Panc1 (cell line): ENCODE data around the gene GLIS1. TPM values are rescaled to one million over a fixed set of nuclear protein-coding genes. Genes with fewer than 3 reads are reported as not detected.

Source experiments
- ATAC-seq: fragments of 200-7000 bp; cut with Tn5 transposase; 2 replicates; pipeline ENCODE4 v1.9.1; 2020; ENCODE audit warnings: mild to moderate bottlenecking, moderate library complexity
- BruUV-seq: library from RNA; stranded (reverse); fragments of 400-500 nt; replicated peaks from 2 replicates; lab custom pipeline; 2021; lab: Mats Ljungman, UMichigan
- CTCF ChIA-PET: fragments of 300-600 bp; sonication (Branson Sonifier 250); formaldehyde crosslinking; loops from one replicate; lab custom pipeline; 2022; ENCODE audit warnings: antibody characterized with exemption; lab: Charles Lee
- POLR2A ChIA-PET: fragments of 300-600 bp; sonication (Branson Sonifier 250); formaldehyde crosslinking; loops from one replicate; lab custom pipeline; 2022; ENCODE audit warnings: antibody characterized with exemption; lab: Charles Lee
- DNase-seq: peaks from one replicate; pipeline ENCODE4 v3.0.0-alpha.2; 2010; ENCODE audit warnings: low read depth, low spot score
- H3K27ac ChIP-seq: 2 replicates; pipeline ENCODE4 v1.5.1; 2011; ENCODE audit warnings: mild to moderate bottlenecking, low read length, inconsistent platforms
- H3K27me3 ChIP-seq: fragments of 200-500 bp; sonication (Bioruptor generic); 2 replicates; pipeline ENCODE4 v1.6.0; 2014; ENCODE audit warnings: low read length, inconsistent platforms; ENCODE audit not compliant: control insufficient read depth, insufficient read depth
- H3K36me3 ChIP-seq: fragments of 200-500 bp; sonication (Bioruptor generic); 2 replicates; pipeline ENCODE4 v1.5.1; 2014; ENCODE audit warnings: inconsistent platforms, mild to moderate bottlenecking, low read length, moderate library complexity; ENCODE audit not compliant: control insufficient read depth, insufficient read depth
- H3K4me1 ChIP-seq: 2 replicates; pipeline ENCODE4 v1.5.1; 2011; ENCODE audit warnings: inconsistent platforms, mild to moderate bottlenecking, low read length, moderate library complexity; ENCODE audit not compliant: control insufficient read depth, insufficient read depth
- H3K4me3 ChIP-seq, 2 experiments: 2 replicates each; pipeline ENCODE4 v1.5.1; 2011 to 2012; ENCODE audit warnings: low read depth in 2 of 2, low read length in 2 of 2, mild to moderate bottlenecking in 2 of 2, inconsistent platforms in 1 of 2, moderate library complexity in 1 of 2
- H3K9me3 ChIP-seq: fragments of 200-500 bp; sonication (Bioruptor generic); 2 replicates; pipeline ENCODE4 v1.5.1; 2014; ENCODE audit warnings: low read depth, mild to moderate bottlenecking, inconsistent platforms, low read length, moderate library complexity; ENCODE audit not compliant: control insufficient read depth, insufficient read depth
- POLR2AphosphoS5 ChIP-seq: IDR thresholded peaks from 2 replicates; pipeline ENCODE4 v1.6.1; 2012; ENCODE audit warnings: mild to moderate bottlenecking, low read depth, low read length, moderate library complexity
- SIN3A ChIP-seq: IDR thresholded peaks from 2 replicates; pipeline ENCODE4 v1.6.1; 2012; ENCODE audit warnings: low read depth, mild to moderate bottlenecking, low read length, moderate library complexity, borderline replicate concordance; ENCODE audit not compliant: insufficient read depth
- TCF7L2 ChIP-seq: IDR thresholded peaks from 2 replicates; pipeline ENCODE4 v1.6.1; 2011; ENCODE audit warnings: mild to moderate bottlenecking, low read depth, low read length, inconsistent platforms
- in situ Hi-C: cut with HindIII; loops from 2 replicates; pipeline ENCODE4 v1.10.0; 2016; ENCODE audit warnings: low sequenced_read_pairs, low pct_unique_long_range_greater_than_20kb
- intact Hi-C: fragments of 100-400 bp; cut with micrococcal nuclease; formaldehyde crosslinking; loops from one replicate; pipeline ENCODE4 v1.10.0; 2022; ENCODE audit not compliant: unreplicated experiment
- total RNA-seq: library from RNA; stranded (reverse); gene quantifications from one replicate; pipeline ENCODE4 v1.2.1, GENCODE V29; 2021; ENCODE audit not compliant: unreplicated experiment
- TF ChIP-seq, protein P1 (sequence below), 2 experiments: IDR thresholded peaks; 2 replicates each; pipeline ENCODE4 v1.6.1; 2011 to 2012; ENCODE audit warnings: low read depth in 2 of 2, control low read depth in 1 of 2, low read length in 1 of 2, mild to moderate bottlenecking in 1 of 2, moderate library complexity in 1 of 2; ENCODE audit not compliant: insufficient read depth in 1 of 2
- TF ChIP-seq, protein P2 (sequence below): fragments of 450-650 bp; IDR thresholded peaks from 2 replicates; pipeline ENCODE4 v1.5.1; 2017; ENCODE audit warnings: mild to moderate bottlenecking

The GLIS1 gene
- total RNA-seq, 1 experiment from 2014 or later: 0.28 TPM

GRCh38 chr1:53460666-53461322 is 278.2 kb downstream of the GLIS1 start:
- H3K36me3 ChIP-seq: no peaks in the 10 kb centered on the region
- TF ChIP-seq TCF7L2 (no peak), SIN3A (no peak), POLR2AphosphoS5 (no peak)
- TF ChIP-seq, protein P1, sequence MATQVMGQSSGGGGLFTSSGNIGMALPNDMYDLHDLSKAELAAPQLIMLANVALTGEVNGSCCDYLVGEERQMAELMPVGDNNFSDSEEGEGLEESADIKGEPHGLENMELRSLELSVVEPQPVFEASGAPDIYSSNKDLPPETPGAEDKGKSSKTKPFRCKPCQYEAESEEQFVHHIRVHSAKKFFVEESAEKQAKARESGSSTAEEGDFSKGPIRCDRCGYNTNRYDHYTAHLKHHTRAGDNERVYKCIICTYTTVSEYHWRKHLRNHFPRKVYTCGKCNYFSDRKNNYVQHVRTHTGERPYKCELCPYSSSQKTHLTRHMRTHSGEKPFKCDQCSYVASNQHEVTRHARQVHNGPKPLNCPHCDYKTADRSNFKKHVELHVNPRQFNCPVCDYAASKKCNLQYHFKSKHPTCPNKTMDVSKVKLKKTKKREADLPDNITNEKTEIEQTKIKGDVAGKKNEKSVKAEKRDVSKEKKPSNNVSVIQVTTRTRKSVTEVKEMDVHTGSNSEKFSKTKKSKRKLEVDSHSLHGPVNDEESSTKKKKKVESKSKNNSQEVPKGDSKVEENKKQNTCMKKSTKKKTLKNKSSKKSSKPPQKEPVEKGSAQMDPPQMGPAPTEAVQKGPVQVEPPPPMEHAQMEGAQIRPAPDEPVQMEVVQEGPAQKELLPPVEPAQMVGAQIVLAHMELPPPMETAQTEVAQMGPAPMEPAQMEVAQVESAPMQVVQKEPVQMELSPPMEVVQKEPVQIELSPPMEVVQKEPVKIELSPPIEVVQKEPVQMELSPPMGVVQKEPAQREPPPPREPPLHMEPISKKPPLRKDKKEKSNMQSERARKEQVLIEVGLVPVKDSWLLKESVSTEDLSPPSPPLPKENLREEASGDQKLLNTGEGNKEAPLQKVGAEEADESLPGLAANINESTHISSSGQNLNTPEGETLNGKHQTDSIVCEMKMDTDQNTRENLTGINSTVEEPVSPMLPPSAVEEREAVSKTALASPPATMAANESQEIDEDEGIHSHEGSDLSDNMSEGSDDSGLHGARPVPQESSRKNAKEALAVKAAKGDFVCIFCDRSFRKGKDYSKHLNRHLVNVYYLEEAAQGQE (IDR thresholded peaks at IDR 0.05; ENCODE audit: insufficient read depth in 1 of 2, low read depth in 2 of 2, low read length in 1 of 2): no peak
- TF ChIP-seq, protein P2, sequence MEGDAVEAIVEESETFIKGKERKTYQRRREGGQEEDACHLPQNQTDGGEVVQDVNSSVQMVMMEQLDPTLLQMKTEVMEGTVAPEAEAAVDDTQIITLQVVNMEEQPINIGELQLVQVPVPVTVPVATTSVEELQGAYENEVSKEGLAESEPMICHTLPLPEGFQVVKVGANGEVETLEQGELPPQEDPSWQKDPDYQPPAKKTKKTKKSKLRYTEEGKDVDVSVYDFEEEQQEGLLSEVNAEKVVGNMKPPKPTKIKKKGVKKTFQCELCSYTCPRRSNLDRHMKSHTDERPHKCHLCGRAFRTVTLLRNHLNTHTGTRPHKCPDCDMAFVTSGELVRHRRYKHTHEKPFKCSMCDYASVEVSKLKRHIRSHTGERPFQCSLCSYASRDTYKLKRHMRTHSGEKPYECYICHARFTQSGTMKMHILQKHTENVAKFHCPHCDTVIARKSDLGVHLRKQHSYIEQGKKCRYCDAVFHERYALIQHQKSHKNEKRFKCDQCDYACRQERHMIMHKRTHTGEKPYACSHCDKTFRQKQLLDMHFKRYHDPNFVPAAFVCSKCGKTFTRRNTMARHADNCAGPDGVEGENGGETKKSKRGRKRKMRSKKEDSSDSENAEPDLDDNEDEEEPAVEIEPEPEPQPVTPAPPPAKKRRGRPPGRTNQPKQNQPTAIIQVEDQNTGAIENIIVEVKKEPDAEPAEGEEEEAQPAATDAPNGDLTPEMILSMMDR: no peak
- intact Hi-C loops: no loop called here
- ATAC-seq (no peak; the same call in 1 of the 2 replicates), DNase-seq (no peak)
- ChIA-PET CTCF (interaction anchor here (0.5 to 0.6 kb wide), 2 partner anchors 722 to 1353 kb away, joined by 3 to 4 read pairs; no protein-coding TSS in a partner anchor), POLR2A (no interaction called here)
- no peaks in the 10 kb centered on the region for H3K9me3 ChIP-seq
- no peaks in the 10 kb centered on the region; the same call in 1 of the 2 replicates for H3K27me3 ChIP-seq
- in situ Hi-C loops: no loop called here
- H3K27ac ChIP-seq: no peak overlapping the region
- no peaks in the 10 kb centered on the region for H3K4me1 ChIP-seq
- H3K4me3 ChIP-seq: no peak overlapping the region
- BruUV-seq: no TSS peak

GRCh38 chr1:53460211-53460634 is 278.7 kb downstream of the GLIS1 start:
- BruUV-seq: no TSS peak
- ATAC-seq: no peak; the same call in 1 of the 2 replicates
- H3K36me3 ChIP-seq: no peaks in the 10 kb centered on the region
- H3K9me3 ChIP-seq: no peaks in the 10 kb centered on the region
- H3K27me3 ChIP-seq: no peaks in the 10 kb centered on the region; the same call in 1 of the 2 replicates
- no peak overlapping the region for H3K4me3 ChIP-seq
- CTCF ChIA-PET: interaction anchor here (0.5 to 0.6 kb wide), 2 partner anchors 721 to 1353 kb away, joined by 3 to 4 read pairs; no protein-coding TSS in a partner anchor
- H3K27ac ChIP-seq: no peak overlapping the region
- intact Hi-C loops (no loop called here), in situ Hi-C loops (no loop called here)
- TF ChIP-seq, protein P2: no peak
- TF ChIP-seq POLR2AphosphoS5: no peak
- TF ChIP-seq, protein P1 (IDR thresholded peaks at IDR 0.05; ENCODE audit: insufficient read depth in 1 of 2, low read depth in 2 of 2, low read length in 1 of 2): no peak
- TF ChIP-seq TCF7L2: no peak
- no peak for TF ChIP-seq SIN3A
- POLR2A ChIA-PET: no interaction called here
- no peak for DNase-seq
- H3K4me1 ChIP-seq: no peaks in the 10 kb centered on the region
